HEK293 (cell line): ENCODE results near the gene MLX.

Experiments used
- BCL11B ChIP-seq: fragments of 450-650 bp; formaldehyde crosslinking; IDR thresholded peaks from 2 replicates; pipeline ENCODE4 v1.5.1; 2016; ENCODE audit warnings: low read depth, missing biosample characterization, missing genetic modification characterization
- GLI2 ChIP-seq: fragments of 450-650 bp; formaldehyde crosslinking; IDR thresholded peaks from 2 replicates; pipeline ENCODE4; 2017; ENCODE audit warnings: missing biosample characterization, missing genetic modification characterization, low read depth, borderline replicate concordance
- IKZF3 ChIP-seq: fragments of 450-650 bp; IDR thresholded peaks from 2 replicates; pipeline ENCODE4 v1.5.0; 2018; ENCODE audit warnings: missing biosample characterization, mild to moderate bottlenecking, missing genetic modification characterization, moderate library complexity
- KLF8 ChIP-seq: fragments of 450-650 bp; formaldehyde crosslinking; IDR thresholded peaks from 2 replicates; pipeline ENCODE4 v1.5.1; 2016; ENCODE audit warnings: missing biosample characterization, missing genetic modification characterization
- KLF9 ChIP-seq: fragments of 450-650 bp; formaldehyde crosslinking; IDR thresholded peaks from 2 replicates; pipeline ENCODE4 v1.5.1; 2016; ENCODE audit warnings: missing biosample characterization, missing genetic modification characterization, low read depth
- REST ChIP-seq: fragments of 450-650 bp; formaldehyde crosslinking; IDR thresholded peaks from 2 replicates; pipeline ENCODE4 v1.5.1; 2016; ENCODE audit warnings: missing biosample characterization, missing genetic modification characterization
- SP2 ChIP-seq: fragments of 450-650 bp; formaldehyde crosslinking; IDR thresholded peaks from 2 replicates; pipeline ENCODE4 v1.5.1; 2016; ENCODE audit warnings: missing biosample characterization, missing genetic modification characterization
- WT1 ChIP-seq: fragments of 450-650 bp; formaldehyde crosslinking; IDR thresholded peaks from 2 replicates; pipeline ENCODE4 v1.5.1; 2016; ENCODE audit warnings: missing biosample characterization, missing genetic modification characterization
- YY1 ChIP-seq: fragments of 450-650 bp; formaldehyde crosslinking; IDR thresholded peaks from 2 replicates; pipeline ENCODE4 v1.5.1; 2018; ENCODE audit warnings: missing biosample characterization, missing genetic modification characterization
- ZBTB17 ChIP-seq: fragments of 450-650 bp; formaldehyde crosslinking; IDR thresholded peaks from 2 replicates; pipeline ENCODE4 v1.5.1; 2016; ENCODE audit warnings: missing biosample characterization, missing genetic modification characterization
- ZBTB21 ChIP-seq: fragments of 450-650 bp; formaldehyde crosslinking; IDR thresholded peaks from 2 replicates; pipeline ENCODE4 v1.5.1; 2017; ENCODE audit warnings: missing biosample characterization, missing genetic modification characterization
- ZBTB48 ChIP-seq: fragments of 450-650 bp; formaldehyde crosslinking; IDR thresholded peaks from 2 replicates; pipeline ENCODE4 v1.5.1; 2016; ENCODE audit warnings: missing biosample characterization, missing genetic modification characterization
- ZBTB7A ChIP-seq: fragments of 450-650 bp; formaldehyde crosslinking; IDR thresholded peaks from 2 replicates; pipeline ENCODE4 v1.5.1; 2016; ENCODE audit warnings: low read depth, missing biosample characterization, missing genetic modification characterization
- ZFHX2 ChIP-seq: fragments of 450-650 bp; formaldehyde crosslinking; conservative IDR thresholded peaks from 2 replicates; pipeline ENCODE4 v1.5.1; 2016; ENCODE audit warnings: missing biosample characterization, missing genetic modification characterization
- ZFP3 ChIP-seq: fragments of 450-650 bp; formaldehyde crosslinking; IDR thresholded peaks from 2 replicates; pipeline ENCODE4 v1.5.1; 2016; ENCODE audit warnings: low read depth, missing biosample characterization, missing genetic modification characterization
- ZNF133 ChIP-seq: fragments of 450-650 bp; formaldehyde crosslinking; IDR thresholded peaks from 2 replicates; pipeline ENCODE4 v1.5.1; 2016; ENCODE audit warnings: missing biosample characterization, missing genetic modification characterization
- ZNF155 ChIP-seq: fragments of 450-650 bp; formaldehyde crosslinking; IDR thresholded peaks from 2 replicates; pipeline ENCODE4 v1.5.1; 2016; ENCODE audit warnings: missing biosample characterization, missing genetic modification characterization
- ZNF16 ChIP-seq: fragments of 450-650 bp; formaldehyde crosslinking; IDR thresholded peaks from 2 replicates; pipeline ENCODE4 v1.5.1; 2016; ENCODE audit warnings: low read depth, missing biosample characterization, missing genetic modification characterization
- ZNF184 ChIP-seq: fragments of 450-650 bp; IDR thresholded peaks from 2 replicates; pipeline ENCODE4 v1.5.1; 2018; ENCODE audit warnings: missing biosample characterization, mild to moderate bottlenecking, missing genetic modification characterization
- ZNF335 ChIP-seq: fragments of 450-650 bp; formaldehyde crosslinking; conservative IDR thresholded peaks from 2 replicates; pipeline ENCODE4 v1.5.1; 2016; ENCODE audit warnings: missing biosample characterization, missing genetic modification characterization
- ZNF391 ChIP-seq: fragments of 450-650 bp; formaldehyde crosslinking; IDR thresholded peaks from 2 replicates; pipeline ENCODE4 v1.5.1; 2016; ENCODE audit warnings: low read depth, missing biosample characterization, missing genetic modification characterization, borderline replicate concordance
- ZNF558 ChIP-seq: fragments of 450-650 bp; formaldehyde crosslinking; IDR thresholded peaks from 2 replicates; pipeline ENCODE4 v1.5.1; 2016; ENCODE audit warnings: missing biosample characterization, missing genetic modification characterization
- ZNF677 ChIP-seq: fragments of 450-650 bp; IDR thresholded peaks from 2 replicates; pipeline ENCODE4 v1.5.0; 2018; ENCODE audit warnings: missing biosample characterization, mild to moderate bottlenecking, missing genetic modification characterization, moderate library complexity
- ZNF76 ChIP-seq: fragments of 450-650 bp; formaldehyde crosslinking; IDR thresholded peaks from 2 replicates; pipeline ENCODE4; 2016; ENCODE audit warnings: low read depth, missing biosample characterization, missing genetic modification characterization, borderline replicate concordance
- ZNF791 ChIP-seq: fragments of 450-650 bp; formaldehyde crosslinking; IDR thresholded peaks from 2 replicates; pipeline ENCODE4 v1.5.1; 2016; ENCODE audit warnings: missing biosample characterization, missing genetic modification characterization
- ZSCAN30 ChIP-seq: fragments of 450-650 bp; IDR thresholded peaks from 2 replicates; pipeline ENCODE4 v1.5.1; 2018; ENCODE audit warnings: missing biosample characterization, mild to moderate bottlenecking, missing genetic modification characterization, moderate library complexity
- ZXDB ChIP-seq: fragments of 450-650 bp; formaldehyde crosslinking; IDR thresholded peaks from 2 replicates; pipeline ENCODE4 v1.5.1; 2016; ENCODE audit warnings: missing biosample characterization, missing genetic modification characterization
- TF ChIP-seq, protein P1 (sequence below): fragments of 450-650 bp; formaldehyde crosslinking; IDR thresholded peaks from 2 replicates; pipeline ENCODE4 v1.5.1; 2016; ENCODE audit warnings: missing biosample characterization, missing genetic modification characterization
- TF ChIP-seq, protein P2 (sequence below): fragments of 450-650 bp; formaldehyde crosslinking; IDR thresholded peaks from 2 replicates; pipeline ENCODE4 v1.5.1; 2016; ENCODE audit warnings: missing biosample characterization, missing genetic modification characterization
- TF ChIP-seq, protein P3 (sequence below): fragments of 450-650 bp; formaldehyde crosslinking; IDR thresholded peaks from 2 replicates; pipeline ENCODE4 v1.5.1; 2016; ENCODE audit warnings: missing biosample characterization, missing genetic modification characterization

Gene MLX

GRCh38 chr17:42609182-42609813 lies 42.4 kb downstream of the MLX start, which contains the start of the genes RETREG3 and TUBG1 (continued):
- no peak for TF ChIP-seq ZNF791 (tag by site-specific recombination)
- no peak for TF ChIP-seq ZXDB (tag by site-specific recombination)
- no peak for TF ChIP-seq GLI2 (tag by site-specific recombination)
- TF ChIP-seq SP2 (tag by site-specific recombination): peak; percentile 99
- peak; percentile 45; the same call in 1 of the 2 replicates for TF ChIP-seq ZSCAN30 (tag by site-specific recombination)
- no peak for TF ChIP-seq ZNF184
- TF ChIP-seq IKZF3 (tag by site-specific recombination): no peak
- TF ChIP-seq YY1 (tag by site-specific recombination): 0 out of 2 replicates have a peak, but pooled peaks have one; percentile 57
- TF ChIP-seq ZNF391 (tag by site-specific recombination): 0 out of 2 replicates have a peak, but pooled peaks have one; percentile 48
- no peak for TF ChIP-seq ZNF133 (tag by site-specific recombination)
- TF ChIP-seq KLF9: peak; percentile 62
- no peak; the same call in 1 of the 2 replicates for TF ChIP-seq ZBTB48 (tag by site-specific recombination)
- TF ChIP-seq REST (tag by site-specific recombination): no peak
- TF ChIP-seq, protein P1, sequence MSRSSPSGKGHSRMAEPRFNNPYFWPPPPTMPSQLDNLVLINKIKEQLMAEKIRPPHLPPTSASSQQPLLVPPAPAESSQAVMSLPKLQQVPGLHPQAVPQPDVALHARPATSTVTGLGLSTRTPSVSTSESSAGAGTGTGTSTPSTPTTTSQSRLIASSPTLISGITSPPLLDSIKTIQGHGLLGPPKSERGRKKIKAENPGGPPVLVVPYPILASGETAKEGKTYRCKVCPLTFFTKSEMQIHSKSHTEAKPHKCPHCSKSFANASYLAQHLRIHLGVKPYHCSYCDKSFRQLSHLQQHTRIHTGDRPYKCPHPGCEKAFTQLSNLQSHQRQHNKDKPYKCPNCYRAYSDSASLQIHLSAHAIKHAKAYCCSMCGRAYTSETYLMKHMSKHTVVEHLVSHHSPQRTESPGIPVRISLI (tag by site-specific recombination): no peak
- 0 out of 2 replicates have a peak, but pooled peaks have one; percentile 35 for TF ChIP-seq ZNF76 (tag by site-specific recombination)
- no peak for TF ChIP-seq WT1 (tag by site-specific recombination)
- no peak for TF ChIP-seq ZNF155 (tag by site-specific recombination)
- TF ChIP-seq ZFP3: no peak
- TF ChIP-seq ZBTB21 (tag by site-specific recombination): no peak
- TF ChIP-seq, protein P2, sequence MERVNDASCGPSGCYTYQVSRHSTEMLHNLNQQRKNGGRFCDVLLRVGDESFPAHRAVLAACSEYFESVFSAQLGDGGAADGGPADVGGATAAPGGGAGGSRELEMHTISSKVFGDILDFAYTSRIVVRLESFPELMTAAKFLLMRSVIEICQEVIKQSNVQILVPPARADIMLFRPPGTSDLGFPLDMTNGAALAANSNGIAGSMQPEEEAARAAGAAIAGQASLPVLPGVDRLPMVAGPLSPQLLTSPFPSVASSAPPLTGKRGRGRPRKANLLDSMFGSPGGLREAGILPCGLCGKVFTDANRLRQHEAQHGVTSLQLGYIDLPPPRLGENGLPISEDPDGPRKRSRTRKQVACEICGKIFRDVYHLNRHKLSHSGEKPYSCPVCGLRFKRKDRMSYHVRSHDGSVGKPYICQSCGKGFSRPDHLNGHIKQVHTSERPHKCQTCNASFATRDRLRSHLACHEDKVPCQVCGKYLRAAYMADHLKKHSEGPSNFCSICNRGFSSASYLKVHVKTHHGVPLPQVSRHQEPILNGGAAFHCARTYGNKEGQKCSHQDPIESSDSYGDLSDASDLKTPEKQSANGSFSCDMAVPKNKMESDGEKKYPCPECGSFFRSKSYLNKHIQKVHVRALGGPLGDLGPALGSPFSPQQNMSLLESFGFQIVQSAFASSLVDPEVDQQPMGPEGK (tag by site-specific recombination): peak; percentile 90
- TF ChIP-seq, protein P3, sequence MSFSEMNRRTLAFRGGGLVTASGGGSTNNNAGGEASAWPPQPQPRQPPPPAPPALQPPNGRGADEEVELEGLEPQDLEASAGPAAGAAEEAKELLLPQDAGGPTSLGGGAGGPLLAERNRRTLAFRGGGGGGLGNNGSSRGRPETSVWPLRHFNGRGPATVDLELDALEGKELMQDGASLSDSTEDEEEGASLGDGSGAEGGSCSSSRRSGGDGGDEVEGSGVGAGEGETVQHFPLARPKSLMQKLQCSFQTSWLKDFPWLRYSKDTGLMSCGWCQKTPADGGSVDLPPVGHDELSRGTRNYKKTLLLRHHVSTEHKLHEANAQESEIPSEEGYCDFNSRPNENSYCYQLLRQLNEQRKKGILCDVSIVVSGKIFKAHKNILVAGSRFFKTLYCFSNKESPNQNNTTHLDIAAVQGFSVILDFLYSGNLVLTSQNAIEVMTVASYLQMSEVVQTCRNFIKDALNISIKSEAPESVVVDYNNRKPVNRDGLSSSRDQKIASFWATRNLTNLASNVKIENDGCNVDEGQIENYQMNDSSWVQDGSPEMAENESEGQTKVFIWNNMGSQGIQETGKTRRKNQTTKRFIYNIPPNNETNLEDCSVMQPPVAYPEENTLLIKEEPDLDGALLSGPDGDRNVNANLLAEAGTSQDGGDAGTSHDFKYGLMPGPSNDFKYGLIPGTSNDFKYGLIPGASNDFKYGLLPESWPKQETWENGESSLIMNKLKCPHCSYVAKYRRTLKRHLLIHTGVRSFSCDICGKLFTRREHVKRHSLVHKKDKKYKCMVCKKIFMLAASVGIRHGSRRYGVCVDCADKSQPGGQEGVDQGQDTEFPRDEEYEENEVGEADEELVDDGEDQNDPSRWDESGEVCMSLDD: peak; percentile 74
- TF ChIP-seq ZNF335: peak; percentile 65
- 0 out of 2 replicates have a peak, but pooled peaks have one; percentile 9 for TF ChIP-seq BCL11B (tag by site-specific recombination)
- peak; percentile 83 for TF ChIP-seq ZBTB7A (tag by site-specific recombination)
- TF ChIP-seq ZNF558: no peak
- peak; percentile 86 for TF ChIP-seq ZBTB17
- no peak for TF ChIP-seq ZNF677
- TF ChIP-seq KLF8 (tag by site-specific recombination): peak; percentile 32; the same call in 1 of the 2 replicates
- TF ChIP-seq ZFHX2 (tag by site-specific recombination): peak; percentile 74
- no peak for TF ChIP-seq ZNF16 (tag by site-specific recombination)
